NT2/D1 (cell line): ENCODE measurements around the gene WNK4.

ENCODE experiments used
- SUZ12 ChIP-seq: IDR thresholded peaks from 2 replicates; pipeline ENCODE4 v1.6.1; 2011; ENCODE audit not compliant: insufficient read length, insufficient read depth; ENCODE audit errors: extremely low read depth
- ZNF274 ChIP-seq: IDR thresholded peaks from 2 replicates; pipeline ENCODE4 v1.6.1; 2011; ENCODE audit warnings: mild to moderate bottlenecking, low read depth, low read length

- TF ChIP-seq ZNF274 (no peak), SUZ12 (no peak)
Measured at GRCh38 chr17:42818379-42818778, 38.0 kb downstream of the WNK4 start.
